A549 (cell line): ENCODE measurements around the gene SMG5. TPM values are rescaled to one million over a fixed set of nuclear protein-coding genes. Genes with fewer than 3 reads are reported as not detected.

Experiments
- ATAC-seq, 2 experiments: fragments of 200-7000 bp in 1 of 2; fragments of >200 bp in 1 of 2; cut with Nextera tagmentation in 1 of 2; cut with Tn5 transposase in 1 of 2; 3 replicates each; pipeline versions ENCODE4 v1.8.0 to v1.9.1; 2018 to 2020; ENCODE audit warnings: mild to moderate bottlenecking in 1 of 2, moderate library complexity in 1 of 2
- CTCF ChIA-PET: fragments of 300-600 bp; sonication (Branson Sonifier 250); formaldehyde crosslinking; extraction: SDS; loops from one replicate; lab custom pipeline; 2021; ENCODE audit warnings: antibody characterized with exemption, inconsistent platforms; lab: Yijun Ruan, JAX
- POLR2A ChIA-PET: fragments of 350-600 bp; formaldehyde crosslinking; extraction: SDS; loops from one replicate; lab custom pipeline; 2021; ENCODE audit warnings: antibody characterized with exemption, inconsistent platforms; lab: Yijun Ruan, JAX
- DNase-seq, 2 experiments: peaks; one replicate each; pipeline versions ENCODE4 v3.0.0 to v3.0.0-alpha.2; 2011 to 2016; ENCODE audit warnings: low read depth in 1 of 2, low spot score in 1 of 2
- FAIRE-seq: peaks from 2 replicates; lab custom pipeline; 2011; peaks lifted over from hg19 to GRCh38; lab: Jason Lieb, UNC
- H3K27ac ChIP-seq, 2 experiments: fragments of >200 bp; sonication (Bioruptor Twin); formaldehyde crosslinking; 3 replicates each; pipeline ENCODE4 v1.5.1; 2016 to 2017
- H3K4me1 ChIP-seq: fragments of >200 bp; sonication (Bioruptor Twin); formaldehyde crosslinking; 3 replicates; pipeline ENCODE4 v1.6.1; 2016
- H3K4me2 ChIP-seq: fragments of >200 bp; sonication (Bioruptor Twin); formaldehyde crosslinking; 3 replicates; pipeline ENCODE4 v1.6.1; 2016
- H3K4me3 ChIP-seq: fragments of >200 bp; sonication (Bioruptor Twin); formaldehyde crosslinking; 3 replicates; pipeline ENCODE4 v1.5.1; 2016
- H3K9me3 ChIP-seq: fragments of >200 bp; sonication (Bioruptor Twin); formaldehyde crosslinking; 3 replicates; pipeline ENCODE4 v1.6.1; 2016
- ATOH8 ChIP-seq: fragments of 250-450 bp; sonication (Bioruptor Pico); IDR thresholded peaks from 2 replicates; pipeline ENCODE4 v1.5.0; 2020; ENCODE audit warnings: low read depth, mild to moderate bottlenecking, moderate library complexity
- CEBPB ChIP-seq, 2 experiments: fragments of >200 bp in 1 of 2; sonication (Bioruptor Twin) in 1 of 2; formaldehyde crosslinking in 1 of 2; IDR thresholded peaks; 2 replicates each; pipeline ENCODE4 v1.6.1; 2012 to 2016
- EP300 ChIP-seq, 2 experiments: fragments of >200 bp; sonication (Bioruptor Twin); formaldehyde crosslinking; IDR thresholded peaks; 2 replicates in 1 of 2; 3 replicates in 1 of 2; pipeline ENCODE4 v1.6.1; 2016 to 2017
- ESRRA ChIP-seq: fragments of 150-350 bp; IDR thresholded peaks from 2 replicates; pipeline ENCODE4 v1.6.1; 2014; ENCODE audit warnings: mild to moderate bottlenecking, low read length, borderline replicate concordance
- FOSB ChIP-seq: fragments of 250-450 bp; sonication (Bioruptor Pico); IDR thresholded peaks from 2 replicates; pipeline ENCODE4 v1.5.0; 2020; ENCODE audit warnings: mild to moderate bottlenecking, moderate library complexity
- GATA3 ChIP-seq: IDR thresholded peaks from 2 replicates; pipeline ENCODE4 v1.6.1; 2012; ENCODE audit warnings: borderline replicate concordance
- HDAC2 ChIP-seq: fragments of 200-600 bp; sonication (generic); IDR thresholded peaks from 2 replicates; pipeline ENCODE4 v1.6.1; 2016
- HOXA7 ChIP-seq: fragments of 250-450 bp; sonication (Bioruptor Pico); IDR thresholded peaks from 2 replicates; pipeline ENCODE4 v1.5.0; 2020; ENCODE audit warnings: mild to moderate bottlenecking, moderate library complexity
- HOXB5 ChIP-seq: fragments of 250-450 bp; sonication (Bioruptor Pico); IDR thresholded peaks from 2 replicates; pipeline ENCODE4 v1.5.0; 2020; ENCODE audit warnings: mild to moderate bottlenecking, moderate library complexity
- JUNB ChIP-seq: fragments of >200 bp; sonication (Bioruptor Twin); formaldehyde crosslinking; IDR thresholded peaks from 2 replicates; pipeline ENCODE4 v1.6.1; 2016
- KDM5A ChIP-seq: fragments of 200-600 bp; sonication (generic); IDR thresholded peaks from 2 replicates; pipeline ENCODE4 v1.6.1; 2016; ENCODE audit warnings: antibody characterized with exemption, mild to moderate bottlenecking
- MAX ChIP-seq: IDR thresholded peaks from 2 replicates; pipeline ENCODE4 v1.6.1; 2012
- MAZ ChIP-seq: fragments of 150-350 bp; IDR thresholded peaks from 2 replicates; pipeline ENCODE4 v1.6.1; 2014; ENCODE audit warnings: antibody characterized with exemption, low read depth, low read length, borderline replicate concordance
- MYC ChIP-seq: IDR thresholded peaks from 2 replicates; pipeline ENCODE4 v1.6.1; 2012; ENCODE audit warnings: mild to moderate bottlenecking, inconsistent platforms, low read length, improper control_type of control experiment, borderline replicate concordance
- NFE2L2 ChIP-seq: fragments of 150-350 bp; conservative IDR thresholded peaks from 2 replicates; pipeline ENCODE4 v1.6.1; 2014; ENCODE audit warnings: low read length
- NPAS2 ChIP-seq: fragments of 250-450 bp; sonication (Bioruptor Pico); IDR thresholded peaks from 2 replicates; pipeline ENCODE4 v1.8.0; 2022; ENCODE audit warnings: mild to moderate bottlenecking, moderate library complexity, borderline replicate concordance
- NR3C1 ChIP-seq: fragments of >200 bp; sonication (Bioruptor Twin); formaldehyde crosslinking; IDR thresholded peaks from 3 replicates; pipeline ENCODE4 v1.6.1; 2017
- PHF8 ChIP-seq: fragments of 200-600 bp; sonication (generic); IDR thresholded peaks from 2 replicates; pipeline ENCODE4 v1.6.1; 2016; ENCODE audit warnings: low read depth, mild to moderate bottlenecking, antibody characterized with exemption, moderate library complexity, borderline replicate concordance
- RNF2 ChIP-seq: fragments of 200-600 bp; sonication (generic); IDR thresholded peaks from 2 replicates; pipeline ENCODE4 v1.6.1; 2016; ENCODE audit warnings: low read depth, mild to moderate bottlenecking, antibody characterized with exemption, moderate library complexity, borderline replicate concordance
- SREBF2 ChIP-seq: fragments of 450-650 bp; IDR thresholded peaks from 2 replicates; pipeline ENCODE4 v1.6.1; 2014; ENCODE audit warnings: mild to moderate bottlenecking, moderate library complexity
- TFCP2L1 ChIP-seq: fragments of 250-450 bp; sonication (Bioruptor Pico); IDR thresholded peaks from 2 replicates; pipeline ENCODE4 v1.5.0; 2021; ENCODE audit warnings: mild to moderate bottlenecking
- TP53 ChIP-seq: fragments of 250-450 bp; sonication (Bioruptor Pico); IDR thresholded peaks from 2 replicates; pipeline ENCODE4 v1.5.0; 2021; ENCODE audit warnings: mild to moderate bottlenecking, moderate library complexity
- USF2 ChIP-seq: fragments of 450-650 bp; IDR thresholded peaks from 2 replicates; pipeline ENCODE4 v1.6.1; 2014; ENCODE audit warnings: antibody characterized with exemption
- ZFP36 ChIP-seq: fragments of 450-650 bp; IDR thresholded peaks from 2 replicates; pipeline ENCODE4 v1.6.1; 2014; ENCODE audit warnings: borderline replicate concordance; ENCODE audit not compliant: partially characterized antibody
- ZNF302 ChIP-seq: fragments of 250-450 bp; sonication (Bioruptor Pico); IDR thresholded peaks from 2 replicates; pipeline ENCODE4 v1.9.0; 2021; ENCODE audit warnings: inconsistent platforms, mild to moderate bottlenecking, moderate library complexity
- WGBS: methylation state at CpG from one replicate; pipeline ENCODE4 v1.1.6; 2017; ENCODE audit errors: missing lambda C conversion rate; 5-methylcytosine and 5-hydroxymethylcytosine counted together
- polyA plus RNA-seq, 4 experiments: library from polyadenylated mRNA; depleted of rRNA in 3 of 4; stranded (reverse); fragments of >200 nt; fragmentation: RNase III in 1 of 4; extraction: RNeasy Plus Mini Kit Qiagen cat#74134 plus additional on column Dnase treatment in 1 of 4; gene quantifications; 2 replicates in 3 of 4; 3 replicates in 1 of 4; pipeline ENCODE4 v1.2.3, GENCODE V29; 2011 to 2017

The SMG5 gene
- polyA plus RNA-seq, 2 of the 4 experiments (the other 2 are of a cell fraction) = 25.6 to 48.7 TPM

- no peak for TF ChIP-seq JUNB
- no peak for TF ChIP-seq HDAC2
- TF ChIP-seq HOXB5 (CRISPR knock-in tag) = no peak
- TF ChIP-seq NPAS2 (CRISPR knock-in tag) = no peak
- TF ChIP-seq RNF2 = no peak
- no peak for TF ChIP-seq HOXA7 (CRISPR knock-in tag)
- no peak for TF ChIP-seq GATA3
- no peak for TF ChIP-seq USF2
- no peak for TF ChIP-seq FOSB
- no peak for TF ChIP-seq PHF8
- TF ChIP-seq TFCP2L1 = no peak
- TF ChIP-seq ZNF302 (CRISPR knock-in tag) = no peak
- TF ChIP-seq ATOH8 = no peak
- no peak for TF ChIP-seq MYC
- TF ChIP-seq TP53 = no peak
- no peak for TF ChIP-seq SREBF2
- WGBS = 94% methylated on average over 57 of the region's 69 CpGs
- H3K4me1 ChIP-seq = peaks cover 12% of the 10 kb centered on the region
- ATAC-seq (no peak), DNase-seq (no peak), FAIRE-seq (no peak)
- no peaks in the 10 kb centered on the region for H3K9me3 ChIP-seq
- CTCF ChIA-PET = interaction anchor here (0.7 to 1.7 kb wide), 8 partner anchors 8 to 149 kb away, joined by 3 to 5 read pairs (median 3); partner anchors contain the start of gene PMF1
- no peak overlapping the region for H3K4me3 ChIP-seq
- POLR2A ChIA-PET = no interaction called here
- H3K4me2 ChIP-seq = no peak overlapping the region
- no peak overlapping the region for H3K27ac ChIP-seq
Measured at GRCh38 chr1:156245451-156246232, 37.0 kb downstream of the SMG5 start.

- ATAC-seq (no peak), DNase-seq (no peak), FAIRE-seq (no peak)
- TF ChIP-seq PHF8 (no peak), MAX (no peak), HOXB5 (CRISPR knock-in tag) (no peak), NFE2L2 (no peak), RNF2 (no peak), NPAS2 (CRISPR knock-in tag) (no peak), ESRRA (no peak), TFCP2L1 (no peak), EP300 (IDR thresholded peaks at IDR 0.05) (no peak), NR3C1 (no peak), ZFP36 (no peak), CEBPB (IDR thresholded peaks at IDR 0.05) (no peak), KDM5A (no peak), TP53 (no peak), MAZ (no peak)
- Histone ChIP-seq H3K9me3 (no peaks in the 10 kb centered on the region), H3K4me1 (peaks cover 12% of the 10 kb centered on the region), H3K27ac (no peak overlapping the region), H3K4me3 (no peak overlapping the region), H3K4me2 (no peak overlapping the region)
- CTCF ChIA-PET = interaction anchor here (1.2 to 1.4 kb wide), 3 partner anchors 48 to 148 kb away, joined by 3 to 5 read pairs (median 3); no protein-coding TSS in a partner anchor
- POLR2A ChIA-PET = no interaction called here
- 91% methylated on average over 15 of the region's 17 CpGs for WGBS
Measured at GRCh38 chr1:156244712-156245111, 37.9 kb downstream of the SMG5 start.
